Measurements from ENCODE around the gene PRSS22.
A peak's percentile ranks its signal among the peaks of the same experiment; 100 is the strongest.

The PRSS22 gene

DNA sequence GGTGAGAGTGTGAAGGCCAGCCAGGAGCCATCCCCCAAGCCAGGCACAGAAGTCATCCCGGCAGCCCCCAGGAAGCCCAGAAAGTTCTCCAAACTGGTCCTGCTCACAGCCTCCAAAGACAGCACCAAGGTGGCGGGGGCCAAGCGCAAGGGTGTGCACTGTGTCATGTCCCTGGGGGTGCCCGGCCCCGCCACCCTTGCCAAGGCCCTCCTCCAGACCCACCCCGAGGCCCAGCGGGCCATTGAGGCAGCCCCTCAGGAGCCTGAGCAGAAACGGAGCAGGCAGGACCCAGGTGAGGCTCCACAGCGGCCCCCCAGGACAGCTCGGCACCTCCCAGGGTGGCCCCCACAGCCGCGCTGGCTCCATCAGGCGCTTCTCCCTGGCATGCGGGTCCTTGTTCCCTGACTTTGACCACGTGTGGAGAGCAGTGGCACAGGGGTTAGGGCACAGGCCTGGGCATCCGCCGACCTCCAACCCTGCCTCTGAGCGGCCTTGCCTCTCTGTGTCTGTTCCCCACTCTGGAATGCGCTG is 38.6 kb upstream of the PRSS22 start:
- no peaks in the 10 kb centered on the region for H3K36me3 Mint-ChIP-seq
- no peaks in the 10 kb centered on the region for H3K4me1 Mint-ChIP-seq
- H3K4me3 Mint-ChIP-seq: no peak overlapping the region
- no peak for DNase-seq
- H3K27me3 Mint-ChIP-seq: no peaks in the 10 kb centered on the region
- H3K27ac Mint-ChIP-seq: no peak overlapping the region
- no peaks in the 10 kb centered on the region for H3K9me3 Mint-ChIP-seq
- CTCF ChIA-PET: interaction anchor here (0.7 kb wide), 1 partner anchor 59 kb away, joined by 3 read pairs; no protein-coding TSS in a partner anchor

DNA sequence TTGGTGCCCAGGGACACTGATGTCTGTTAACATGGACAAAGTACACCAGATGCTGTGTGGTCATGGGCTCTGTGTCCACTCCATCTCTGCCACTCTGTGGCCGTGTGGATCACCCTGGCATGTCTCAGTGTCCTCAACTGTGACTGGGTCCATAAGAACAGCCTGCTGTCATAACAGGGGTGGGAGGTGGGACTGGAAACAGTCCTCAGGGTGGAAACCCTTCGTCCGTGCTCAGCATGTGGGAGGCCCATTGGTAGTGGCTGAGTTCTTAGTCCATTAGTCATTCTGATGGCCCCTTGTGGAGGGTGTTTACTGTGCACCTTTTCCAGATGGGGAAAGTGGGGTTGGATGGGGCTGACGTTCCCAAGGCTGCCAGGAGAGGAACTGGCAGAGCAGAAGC is 37.8 kb upstream of the PRSS22 start:
- H3K36me3 Mint-ChIP-seq: no peaks in the 10 kb centered on the region
- H3K4me3 Mint-ChIP-seq: no peak overlapping the region
- CTCF ChIA-PET: no interaction called here
- H3K27ac Mint-ChIP-seq: no peak overlapping the region
- no peak for DNase-seq
- no peaks in the 10 kb centered on the region for H3K9me3 Mint-ChIP-seq
- H3K27me3 Mint-ChIP-seq: no peaks in the 10 kb centered on the region
- H3K4me1 Mint-ChIP-seq: no peaks in the 10 kb centered on the region

DNA sequence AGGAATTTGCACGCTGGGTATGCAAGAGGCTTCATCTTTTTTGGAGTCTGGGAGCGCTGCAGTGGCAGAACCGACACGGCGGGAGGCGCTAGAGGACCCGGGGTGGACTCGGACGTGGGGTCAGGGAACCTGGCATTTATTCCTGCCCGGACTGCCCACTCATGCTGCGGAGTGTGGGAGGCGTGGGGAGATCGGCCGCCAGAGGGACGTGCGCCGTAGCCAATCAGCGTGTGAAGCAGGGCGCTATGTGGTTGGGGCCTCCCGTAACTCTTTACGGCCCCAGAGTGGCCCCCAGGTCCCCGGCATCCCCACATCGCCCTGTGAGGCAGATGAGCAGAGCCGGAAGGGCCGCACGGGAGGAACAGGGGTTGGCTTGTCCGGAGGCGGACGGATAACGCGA is 36.3 kb upstream of the PRSS22 start:
- DNase-seq: no peak
- CTCF ChIA-PET: no interaction called here
- no peaks in the 10 kb centered on the region for H3K27me3 Mint-ChIP-seq
- H3K4me3 Mint-ChIP-seq: no peak overlapping the region
- no peaks in the 10 kb centered on the region for H3K36me3 Mint-ChIP-seq
- H3K9me3 Mint-ChIP-seq: no peaks in the 10 kb centered on the region
- no peaks in the 10 kb centered on the region for H3K4me1 Mint-ChIP-seq
- H3K27ac Mint-ChIP-seq: no peak overlapping the region

GRCh38 chr16:2884041-2884451 is 26.1 kb upstream of the PRSS22 start:
- DNase-seq: no peak
- CTCF ChIA-PET: interaction anchor here (1.8 to 2.1 kb wide), 3 partner anchors 11 to 86 kb away, joined by 4 to 12 read pairs (median 6); no protein-coding TSS in a partner anchor
- Mint-ChIP-seq H3K4me1 (peaks cover 20% of the 10 kb centered on the region), H3K9me3 (peaks cover 7% of the 10 kb centered on the region), H3K27ac (peak overlapping the region; percentile 85), H3K36me3 (no peaks in the 10 kb centered on the region), H3K27me3 (peaks cover 5% of the 10 kb centered on the region), H3K4me3 (peak overlapping the region; percentile 84)

GRCh38 chr16:2883458-2883908 is 25.5 kb upstream of the PRSS22 start:
- peak; percentile 41 for DNase-seq
- peak overlapping the region; percentile 84 for H3K4me3 Mint-ChIP-seq
- H3K36me3 Mint-ChIP-seq: no peaks in the 10 kb centered on the region
- H3K27ac Mint-ChIP-seq: peak overlapping the region; percentile 85
- H3K9me3 Mint-ChIP-seq: peaks cover 7% of the 10 kb centered on the region
- CTCF ChIA-PET: interaction anchor here (1.3 to 2.1 kb wide), 5 partner anchors 10 to 87 kb away, joined by 3 to 12 read pairs (median 6); partner anchors contain the start of gene FLYWCH1
- peaks cover 5% of the 10 kb centered on the region for H3K27me3 Mint-ChIP-seq
- H3K4me1 Mint-ChIP-seq: peaks cover 20% of the 10 kb centered on the region

DNA sequence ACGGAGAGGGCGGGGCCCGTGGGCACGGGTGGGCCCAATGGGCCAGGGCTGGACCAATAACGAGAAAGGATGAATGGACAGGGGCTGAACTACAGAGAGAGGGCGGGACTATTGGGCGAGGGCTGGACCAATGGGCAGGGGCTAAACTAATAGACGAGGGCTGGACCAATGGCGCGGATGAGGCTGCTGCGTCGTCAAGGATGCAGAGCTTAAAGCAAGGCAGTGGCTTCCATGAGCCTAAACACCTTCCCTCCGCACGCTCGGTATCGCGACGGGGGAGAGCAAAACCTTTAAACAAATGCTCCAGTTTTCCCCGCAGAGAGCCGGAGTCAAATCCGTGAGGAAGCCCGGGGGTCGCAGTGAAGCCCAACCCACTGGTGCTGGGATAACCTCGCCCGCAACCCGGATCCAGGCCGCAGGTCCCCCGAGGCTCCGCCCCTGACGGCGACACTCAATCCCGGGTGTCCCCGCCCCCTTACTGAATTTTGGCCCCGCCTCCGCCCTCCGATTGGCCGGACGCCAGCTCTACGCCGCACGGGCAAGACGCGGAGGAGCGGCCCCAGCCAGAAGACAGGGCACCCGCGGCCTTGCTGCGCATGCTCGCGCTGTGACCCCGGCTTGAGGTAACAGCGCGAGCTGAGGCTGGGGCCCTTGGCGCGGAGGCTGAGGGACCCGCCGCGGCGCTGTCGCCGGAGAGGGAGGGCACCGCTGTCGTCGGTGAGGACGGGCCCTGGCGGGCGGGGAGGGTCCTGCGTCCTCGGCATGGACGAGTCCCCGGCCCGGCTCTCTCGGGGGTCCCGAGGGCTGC is 24.9 kb upstream of the PRSS22 start, which contains the start of gene FLYWCH2:
TSS of gene FLYWCH2 (plus strand) at position 566 of the 808 bp plus-strand sequence. CDS start 13,235 bp downstream, outside the sequence.
- H3K27me3 Mint-ChIP-seq: peaks cover 5% of the 10 kb centered on the region
- H3K4me1 Mint-ChIP-seq: peaks cover 20% of the 10 kb centered on the region
- H3K27ac Mint-ChIP-seq: peak within 1 kb of the TSS; percentile 94
- H3K4me3 Mint-ChIP-seq: peak within 1 kb of the TSS; percentile 84
- peaks cover 7% of the 10 kb centered on the region for H3K9me3 Mint-ChIP-seq
- peak; percentile 100 for DNase-seq
- CTCF ChIA-PET: interaction anchor here (0.7 to 2.1 kb wide), 10 partner anchors 9 to 87 kb away, joined by 3 to 12 read pairs (median 4); partner anchors contain the start of gene FLYWCH1
- no peaks in the 10 kb centered on the region for H3K36me3 Mint-ChIP-seq

GRCh38 chr16:2881783-2882649 is 24.0 kb upstream of the PRSS22 start:
- peaks cover 5% of the 10 kb centered on the region for H3K27me3 Mint-ChIP-seq
- peaks cover 7% of the 10 kb centered on the region for H3K9me3 Mint-ChIP-seq
- H3K36me3 Mint-ChIP-seq: no peaks in the 10 kb centered on the region
- peak; percentile 67 for DNase-seq
- CTCF ChIA-PET: interaction anchor here (1.0 to 2.1 kb wide), 8 partner anchors 8 to 45 kb away, joined by 3 to 12 read pairs (median 4); no protein-coding TSS in a partner anchor
- peak overlapping the region; percentile 94 for H3K27ac Mint-ChIP-seq
- H3K4me3 Mint-ChIP-seq: peak overlapping the region; percentile 84
- H3K4me1 Mint-ChIP-seq: peaks cover 20% of the 10 kb centered on the region

DNA sequence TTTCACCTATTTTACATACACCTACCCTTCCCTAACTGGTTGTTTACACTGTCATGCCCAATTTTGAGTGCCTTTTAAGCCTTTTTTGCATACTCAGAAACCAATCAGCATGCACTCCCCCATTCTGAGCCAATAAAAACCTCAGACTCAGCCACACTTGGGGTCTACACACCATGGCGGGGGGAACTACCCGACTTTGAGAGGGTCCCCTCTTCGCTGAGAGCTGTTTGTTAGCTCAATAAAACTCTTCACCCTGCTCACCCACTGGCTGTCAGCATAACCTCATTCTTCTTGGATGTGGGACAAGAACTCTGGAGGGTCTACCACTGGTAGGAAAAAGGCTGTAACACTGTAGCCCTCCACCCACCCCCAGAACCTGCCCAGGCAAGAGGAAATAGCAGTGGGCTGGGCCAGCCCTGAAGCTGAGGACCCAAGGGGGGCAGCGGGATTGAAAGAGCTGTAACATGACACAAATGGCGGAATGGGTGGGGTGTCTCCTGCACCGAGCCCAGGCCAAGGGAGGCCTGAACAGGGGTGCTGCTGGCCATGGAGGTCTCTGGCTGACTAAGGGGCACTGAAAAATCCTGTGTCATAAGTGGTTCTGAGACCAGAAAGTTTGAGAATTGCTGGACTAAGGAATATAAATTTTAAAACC is 22.0 kb upstream of the PRSS22 start:
- Mint-ChIP-seq H3K27me3 (peaks cover 17% of the 10 kb centered on the region), H3K36me3 (no peaks in the 10 kb centered on the region), H3K9me3 (peaks cover 7% of the 10 kb centered on the region), H3K4me1 (peaks cover 15% of the 10 kb centered on the region), H3K4me3 (no peak overlapping the region), H3K27ac (no peak overlapping the region)
- CTCF ChIA-PET: interaction anchor here (2.6 kb wide), 1 partner anchor 40 kb away, joined by 10 read pairs; no protein-coding TSS in a partner anchor
- no peak for DNase-seq

DNA sequence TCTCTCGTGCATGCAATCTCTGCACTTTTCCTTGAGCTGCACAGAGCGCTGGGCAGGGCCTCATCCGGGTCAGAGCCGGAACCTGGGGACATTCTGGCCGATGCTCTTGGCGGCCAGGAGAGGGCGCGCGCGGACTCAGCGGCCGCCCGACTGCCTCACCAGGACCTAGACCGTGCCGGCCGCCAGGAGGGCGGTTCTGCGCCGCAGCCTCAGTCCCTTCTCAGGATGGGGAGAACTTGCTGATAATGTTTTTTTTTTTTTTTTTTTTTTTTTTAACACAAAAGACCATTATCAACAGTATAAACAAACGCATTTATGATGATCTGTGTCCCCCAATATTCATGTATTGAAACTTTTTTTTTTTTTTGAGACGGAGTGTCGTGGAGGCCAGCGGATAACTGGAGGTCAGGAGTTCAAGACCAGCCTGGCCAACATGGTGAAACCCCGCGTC is 17.0 kb upstream of the PRSS22 start:
- peak; percentile 77 for DNase-seq
- Mint-ChIP-seq H3K9me3 (peaks cover 5% of the 10 kb centered on the region), H3K4me1 (peaks cover 6% of the 10 kb centered on the region), H3K4me3 (no peak overlapping the region), H3K27me3 (peaks cover 52% of the 10 kb centered on the region), H3K36me3 (no peaks in the 10 kb centered on the region), H3K27ac (no peak overlapping the region)
- CTCF ChIA-PET: interaction anchor here (0.6 to 2.5 kb wide), 6 partner anchors 8 to 37 kb away, joined by 3 to 12 read pairs (median 6); partner anchors contain the start of genes FLYWCH1 and FLYWCH2

DNA sequence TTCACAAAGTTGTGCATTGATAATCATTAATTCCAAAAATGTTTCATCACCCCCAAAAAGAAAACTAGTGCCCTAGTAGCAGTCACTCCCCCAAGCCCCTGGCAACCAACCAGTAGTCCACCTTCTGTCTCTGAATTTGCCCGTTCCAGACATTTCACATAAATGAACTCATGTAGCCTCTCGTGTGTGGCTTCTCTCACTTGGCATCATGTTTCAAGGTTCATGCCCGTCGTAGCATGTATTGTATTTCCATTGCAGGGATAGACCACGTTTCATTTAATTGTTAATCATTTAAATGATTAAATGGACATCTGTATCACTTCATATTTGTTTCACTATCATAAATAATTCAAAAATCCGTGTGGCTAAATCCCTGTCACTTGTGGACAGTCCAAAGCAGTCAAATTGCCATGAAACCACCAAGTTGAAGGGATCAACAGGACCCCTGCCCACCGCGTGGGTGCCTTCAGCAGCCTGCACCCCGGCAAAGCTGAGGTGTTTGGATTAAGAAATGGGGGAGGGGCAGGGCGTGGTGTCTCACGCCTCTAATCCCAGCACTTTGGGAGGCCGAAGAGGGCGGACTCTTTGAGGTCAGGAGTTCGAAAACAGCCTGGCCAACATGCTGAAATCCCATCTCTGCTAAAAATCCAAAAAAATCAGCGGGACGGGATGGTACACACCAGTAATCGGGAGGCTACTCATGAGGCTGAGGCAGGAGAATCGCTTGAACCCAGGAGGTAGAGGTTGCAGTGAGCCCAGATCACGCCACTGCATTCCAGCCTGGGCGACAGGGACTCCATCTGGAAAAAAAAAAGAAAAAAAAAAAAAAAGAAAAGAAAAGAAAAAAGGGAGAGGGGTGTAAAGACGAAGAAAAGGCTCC is 16.3 kb upstream of the PRSS22 start:
- H3K9me3 Mint-ChIP-seq: no peaks in the 10 kb centered on the region
- no peaks in the 10 kb centered on the region for H3K36me3 Mint-ChIP-seq
- H3K27me3 Mint-ChIP-seq: peaks cover 52% of the 10 kb centered on the region
- no peak overlapping the region for H3K27ac Mint-ChIP-seq
- CTCF ChIA-PET: interaction anchor here (0.6 to 2.5 kb wide), 6 partner anchors 9 to 38 kb away, joined by 3 to 12 read pairs (median 6); partner anchors contain the start of genes FLYWCH1 and FLYWCH2
- DNase-seq: no peak
- H3K4me3 Mint-ChIP-seq: no peak overlapping the region
- peaks cover 6% of the 10 kb centered on the region for H3K4me1 Mint-ChIP-seq

- no peaks in the 10 kb centered on the region for H3K36me3 Mint-ChIP-seq
- no peak overlapping the region for H3K27ac Mint-ChIP-seq
- H3K9me3 Mint-ChIP-seq: no peaks in the 10 kb centered on the region
- no peak overlapping the region for H3K4me3 Mint-ChIP-seq
- peaks cover 20% of the 10 kb centered on the region for H3K4me1 Mint-ChIP-seq
- no peak for DNase-seq
- CTCF ChIA-PET: interaction anchor here (0.7 to 6.9 kb wide), 4 partner anchors 11 to 55 kb away, joined by 3 to 95 read pairs (median 7); partner anchors contain the start of gene FLYWCH2
- peaks cover 61% of the 10 kb centered on the region for H3K27me3 Mint-ChIP-seq
Observed at GRCh38 chr16:2871926-2872325, 14.0 kb upstream of the PRSS22 start.

DNA sequence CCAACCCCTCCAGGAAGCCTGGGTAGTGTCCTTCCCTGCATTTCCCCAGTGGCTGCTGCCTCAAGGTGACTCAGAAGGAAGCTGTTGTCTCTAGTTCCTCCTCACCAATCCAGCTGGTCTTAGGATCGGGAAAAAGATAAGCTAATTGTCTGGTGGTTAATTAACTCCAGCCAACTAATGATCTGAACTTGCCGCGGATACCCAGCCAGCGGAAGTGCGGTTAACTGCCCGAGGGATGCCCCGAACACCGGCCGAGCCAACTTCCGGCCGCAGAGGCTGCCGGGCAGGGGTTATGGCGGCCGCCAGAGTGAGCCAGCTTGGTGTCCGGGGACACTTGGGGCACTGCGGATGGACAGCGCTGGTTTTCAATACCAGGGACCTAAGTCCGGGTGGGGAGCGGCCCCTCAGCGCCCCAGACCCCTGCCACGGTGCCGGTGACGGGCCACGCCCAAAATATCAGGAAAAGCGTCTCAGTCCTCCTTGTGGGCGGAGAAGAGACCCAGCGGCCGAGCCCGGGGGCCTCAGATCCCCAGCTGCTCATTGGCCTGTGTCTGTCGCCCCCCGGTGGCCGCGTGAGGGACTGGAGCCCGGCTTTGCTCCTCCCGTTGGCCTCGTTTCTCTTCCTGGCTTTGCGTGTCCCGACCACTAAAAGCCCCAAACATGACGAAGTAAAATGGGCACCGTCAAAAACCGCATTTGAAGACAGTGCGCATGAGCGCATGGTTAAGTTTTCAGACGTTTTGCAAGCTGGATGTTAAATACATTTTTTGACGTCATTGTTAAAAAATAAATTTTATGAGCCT is 10.2 kb upstream of the PRSS22 start:
- Mint-ChIP-seq H3K9me3 (no peaks in the 10 kb centered on the region), H3K36me3 (no peaks in the 10 kb centered on the region), H3K27me3 (peaks cover 45% of the 10 kb centered on the region), H3K4me1 (peaks cover 19% of the 10 kb centered on the region), H3K4me3 (peak overlapping the region; percentile 80), H3K27ac (peak overlapping the region; percentile 78)
- CTCF ChIA-PET: interaction anchor here (0.7 to 6.9 kb wide), 14 partner anchors 10 to 149 kb away, joined by 3 to 95 read pairs (median 4); partner anchors contain the start of genes FLYWCH1, FLYWCH2, PRSS22 and ZG16B
- peak; percentile 95 for DNase-seq
